ENCODE results near the gene ROBO1.
"Not testable (repeated sequence)": the region's sequence is repeated elsewhere in the genome, so short reads cannot be mapped to it uniquely, and the experiment has no call there.

DNA sequence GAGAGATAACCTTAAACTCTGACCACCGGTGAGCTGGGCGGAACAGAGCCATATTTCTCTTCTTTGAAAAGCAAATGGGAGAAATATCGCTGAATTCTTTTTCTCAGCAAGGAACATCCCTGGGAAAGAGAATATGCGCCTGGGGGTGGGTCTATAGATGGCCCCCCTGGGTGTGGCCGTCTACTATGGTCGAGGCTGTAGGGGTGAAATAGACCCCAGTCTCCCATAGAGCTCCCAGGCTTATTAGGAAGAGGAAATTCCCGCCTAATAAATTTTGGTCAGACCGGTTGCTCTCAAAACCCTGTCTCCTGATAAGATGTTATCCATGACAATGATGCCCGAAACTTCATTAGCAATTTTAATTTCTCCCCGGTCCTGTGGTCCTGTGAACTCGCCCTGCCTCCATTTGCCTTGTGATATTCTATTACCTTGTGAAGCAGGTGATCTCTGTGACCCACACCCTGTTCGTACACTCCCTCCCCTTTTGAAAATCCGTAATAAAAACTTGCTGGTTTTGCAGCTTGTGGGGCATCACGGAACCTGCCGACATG is 441.9 kb downstream of the ROBO1 start:
- TF ChIP-seq, protein P1, sequence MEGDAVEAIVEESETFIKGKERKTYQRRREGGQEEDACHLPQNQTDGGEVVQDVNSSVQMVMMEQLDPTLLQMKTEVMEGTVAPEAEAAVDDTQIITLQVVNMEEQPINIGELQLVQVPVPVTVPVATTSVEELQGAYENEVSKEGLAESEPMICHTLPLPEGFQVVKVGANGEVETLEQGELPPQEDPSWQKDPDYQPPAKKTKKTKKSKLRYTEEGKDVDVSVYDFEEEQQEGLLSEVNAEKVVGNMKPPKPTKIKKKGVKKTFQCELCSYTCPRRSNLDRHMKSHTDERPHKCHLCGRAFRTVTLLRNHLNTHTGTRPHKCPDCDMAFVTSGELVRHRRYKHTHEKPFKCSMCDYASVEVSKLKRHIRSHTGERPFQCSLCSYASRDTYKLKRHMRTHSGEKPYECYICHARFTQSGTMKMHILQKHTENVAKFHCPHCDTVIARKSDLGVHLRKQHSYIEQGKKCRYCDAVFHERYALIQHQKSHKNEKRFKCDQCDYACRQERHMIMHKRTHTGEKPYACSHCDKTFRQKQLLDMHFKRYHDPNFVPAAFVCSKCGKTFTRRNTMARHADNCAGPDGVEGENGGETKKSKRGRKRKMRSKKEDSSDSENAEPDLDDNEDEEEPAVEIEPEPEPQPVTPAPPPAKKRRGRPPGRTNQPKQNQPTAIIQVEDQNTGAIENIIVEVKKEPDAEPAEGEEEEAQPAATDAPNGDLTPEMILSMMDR (conservative IDR thresholded peaks at IDR 0.05; ENCODE audit: low read depth, low read length), result not testable (repeated sequence)
- not testable (repeated sequence) for TF ChIP-seq EZH2 (IDR thresholded peaks at IDR 0.05; ENCODE audit: borderline replicate concordance, low read depth, low read length, poor library complexity, severe bottlenecking)

Data from A673 (cell line).